ENCODE results near the gene GTF2IRD1.
"Not testable (repeated sequence)": the region's sequence is repeated elsewhere in the genome, so short reads cannot be mapped to it uniquely, and the experiment has no call there.

GTF2IRD1 gene

GRCh38 chr7:74522281-74522905, 68.7 kb downstream of the GTF2IRD1 start:
- H3K27me3 ChIP-seq (ENCODE audit: low read depth, low read length): no peaks in the 10 kb centered on the region
- peaks cover 3 to 49% of the 10 kb centered on the region in 2 donors for H3K36me3 ChIP-seq (ENCODE audit: control insufficient read depth in 1 of 2, insufficient read depth in 2 of 2, low read length in 2 of 2)
- no peak overlapping the region for H3K4me3 ChIP-seq (ENCODE audit: low read depth in 1 of 2, low read length in 2 of 2)
- peaks cover 0 to 3% of the 10 kb centered on the region in 2 donors for H3K4me1 ChIP-seq (ENCODE audit: control insufficient read depth in 1 of 2, insufficient read depth in 2 of 2, low read length in 2 of 2)
- no peaks in the 10 kb centered on the region for H3K9me3 ChIP-seq (ENCODE audit: control insufficient read depth in 1 of 2, low read length in 2 of 2)
- H3K27ac ChIP-seq (ENCODE audit: low read length): no peak overlapping the region

- Histone ChIP-seq H3K4me1 (ENCODE audit: control insufficient read depth in 1 of 2, insufficient read depth in 2 of 2, low read length in 2 of 2) (peaks cover 0 to 3% of the 10 kb centered on the region in 2 donors), H3K36me3 (ENCODE audit: control insufficient read depth in 1 of 2, insufficient read depth in 2 of 2, low read length in 2 of 2) (peaks cover 3 to 49% of the 10 kb centered on the region in 2 donors), H3K27me3 (ENCODE audit: low read depth, low read length) (no peaks in the 10 kb centered on the region), H3K4me3 (ENCODE audit: low read depth in 1 of 2, low read length in 2 of 2) (no peak overlapping the region), H3K27ac (ENCODE audit: low read length) (no peak overlapping the region), H3K9me3 (ENCODE audit: control insufficient read depth in 1 of 2, low read length in 2 of 2) (no peaks in the 10 kb centered on the region)
Measured at GRCh38 chr7:74523015-74523414, 69.3 kb downstream of the GTF2IRD1 start.

- H3K4me3 ChIP-seq (ENCODE audit: low read depth in 1 of 2, low read length in 2 of 2): no peak overlapping the region
- no peaks in the 10 kb centered on the region for H3K9me3 ChIP-seq (ENCODE audit: control insufficient read depth in 1 of 2, low read length in 2 of 2)
- peaks cover 2 to 37% of the 10 kb centered on the region in 2 donors for H3K36me3 ChIP-seq (ENCODE audit: control insufficient read depth in 1 of 2, insufficient read depth in 2 of 2, low read length in 2 of 2)
- H3K27ac ChIP-seq (ENCODE audit: low read length): no peak overlapping the region
- H3K27me3 ChIP-seq (ENCODE audit: low read depth, low read length): no peaks in the 10 kb centered on the region
- peaks cover 0 to 3% of the 10 kb centered on the region in 2 donors for H3K4me1 ChIP-seq (ENCODE audit: control insufficient read depth in 1 of 2, insufficient read depth in 2 of 2, low read length in 2 of 2)
Measured at GRCh38 chr7:74525140-74525539, 71.4 kb downstream of the GTF2IRD1 start.

- no peaks in the 10 kb centered on the region for H3K9me3 ChIP-seq (ENCODE audit: control insufficient read depth in 1 of 2, low read length in 2 of 2)
- no peaks in the 10 kb centered on the region for H3K27me3 ChIP-seq (ENCODE audit: low read depth, low read length)
- peaks cover 0 to 33% of the 10 kb centered on the region in 2 donors for H3K36me3 ChIP-seq (ENCODE audit: control insufficient read depth in 1 of 2, insufficient read depth in 2 of 2, low read length in 2 of 2)
- no peak overlapping the region for H3K4me3 ChIP-seq (ENCODE audit: low read depth in 1 of 2, low read length in 2 of 2)
- H3K27ac ChIP-seq (ENCODE audit: low read length): no peak overlapping the region
- peaks cover 0 to 3% of the 10 kb centered on the region in 2 donors for H3K4me1 ChIP-seq (ENCODE audit: control insufficient read depth in 1 of 2, insufficient read depth in 2 of 2, low read length in 2 of 2)
Measured at GRCh38 chr7:74525881-74526280, 72.2 kb downstream of the GTF2IRD1 start.

- peaks cover 0 to 24% of the 10 kb centered on the region in 2 donors for H3K36me3 ChIP-seq (ENCODE audit: control insufficient read depth in 1 of 2, insufficient read depth in 2 of 2, low read length in 2 of 2)
Measured at GRCh38 chr7:74526780-74527179, 73.1 kb downstream of the GTF2IRD1 start.

GRCh38 chr7:74527842-74528241, 74.1 kb downstream of the GTF2IRD1 start:
- Histone ChIP-seq H3K27ac (ENCODE audit: low read length) (no peak overlapping the region), H3K9me3 (ENCODE audit: control insufficient read depth in 1 of 2, low read length in 2 of 2) (no peaks in the 10 kb centered on the region), H3K36me3 (ENCODE audit: control insufficient read depth in 1 of 2, insufficient read depth in 2 of 2, low read length in 2 of 2) (peaks cover 0 to 16% of the 10 kb centered on the region in 2 donors), H3K27me3 (ENCODE audit: low read depth, low read length) (no peaks in the 10 kb centered on the region), H3K4me3 (ENCODE audit: low read depth in 1 of 2, low read length in 2 of 2) (no peak overlapping the region), H3K4me1 (ENCODE audit: control insufficient read depth in 1 of 2, insufficient read depth in 2 of 2, low read length in 2 of 2) (peaks cover 0 to 3% of the 10 kb centered on the region in 2 donors)

More at GRCh38 chr7:74526780-74527179, 73.1 kb downstream of the GTF2IRD1 start:
- Histone ChIP-seq H3K9me3 (ENCODE audit: control insufficient read depth in 1 of 2, low read length in 2 of 2) (no peaks in the 10 kb centered on the region), H3K4me3 (ENCODE audit: low read depth in 1 of 2, low read length in 2 of 2) (no peak overlapping the region), H3K4me1 (ENCODE audit: control insufficient read depth in 1 of 2, insufficient read depth in 2 of 2, low read length in 2 of 2) (peaks cover 0 to 3% of the 10 kb centered on the region in 2 donors), H3K27me3 (ENCODE audit: low read depth, low read length) (no peaks in the 10 kb centered on the region), H3K27ac (ENCODE audit: low read length) (no peak overlapping the region)

GRCh38 chr7:74528773-74529172, 75.1 kb downstream of the GTF2IRD1 start:
- peaks cover 0 to 20% of the 10 kb centered on the region in 2 donors for H3K36me3 ChIP-seq (ENCODE audit: control insufficient read depth in 1 of 2, insufficient read depth in 2 of 2, low read length in 2 of 2)
- H3K4me3 ChIP-seq (ENCODE audit: low read depth in 1 of 2, low read length in 2 of 2); H3K27ac ChIP-seq (ENCODE audit: low read length); H3K27me3 ChIP-seq (ENCODE audit: low read depth, low read length); H3K9me3 ChIP-seq (ENCODE audit: control insufficient read depth in 1 of 2, low read length in 2 of 2); H3K4me1 ChIP-seq (ENCODE audit: control insufficient read depth in 1 of 2, insufficient read depth in 2 of 2, low read length in 2 of 2): not testable (repeated sequence)

GRCh38 chr7:74535951-74536356, 82.2 kb downstream of the GTF2IRD1 start:
- Histone ChIP-seq H3K27me3 (ENCODE audit: low read depth, low read length) (no peaks in the 10 kb centered on the region), H3K4me1 (ENCODE audit: control insufficient read depth in 1 of 2, insufficient read depth in 2 of 2, low read length in 2 of 2) (no peaks in the 10 kb centered on the region), H3K36me3 (ENCODE audit: control insufficient read depth in 1 of 2, insufficient read depth in 2 of 2, low read length in 2 of 2) (peaks cover 0 to 34% of the 10 kb centered on the region in 2 donors), H3K27ac (ENCODE audit: low read length) (no peak overlapping the region), H3K4me3 (ENCODE audit: low read depth in 1 of 2, low read length in 2 of 2) (no peak overlapping the region), H3K9me3 (ENCODE audit: control insufficient read depth in 1 of 2, low read length in 2 of 2) (no peaks in the 10 kb centered on the region)

- not testable (repeated sequence) for H3K9me3 ChIP-seq (ENCODE audit: control insufficient read depth in 1 of 2, low read length in 2 of 2); H3K27me3 ChIP-seq (ENCODE audit: low read depth, low read length); H3K4me3 ChIP-seq (ENCODE audit: low read depth in 1 of 2, low read length in 2 of 2); H3K4me1 ChIP-seq (ENCODE audit: control insufficient read depth in 1 of 2, insufficient read depth in 2 of 2, low read length in 2 of 2); H3K27ac ChIP-seq (ENCODE audit: low read length)
- H3K36me3 ChIP-seq (ENCODE audit: control insufficient read depth in 1 of 2, insufficient read depth in 2 of 2, low read length in 2 of 2): peaks cover 0 to 35% of the 10 kb centered on the region in 2 donors
Measured at GRCh38 chr7:74541937-74542336, 88.2 kb downstream of the GTF2IRD1 start.

GRCh38 chr7:74542558-74543117, 88.9 kb downstream of the GTF2IRD1 start:
- H3K36me3 ChIP-seq (ENCODE audit: control insufficient read depth in 1 of 2, insufficient read depth in 2 of 2, low read length in 2 of 2): peaks cover 0 to 35% of the 10 kb centered on the region in 2 donors
- H3K4me3 ChIP-seq (ENCODE audit: low read depth in 1 of 2, low read length in 2 of 2): no peak overlapping the region
- no peaks in the 10 kb centered on the region for H3K27me3 ChIP-seq (ENCODE audit: low read depth, low read length)
- peaks cover 0 to 7% of the 10 kb centered on the region in 2 donors for H3K9me3 ChIP-seq (ENCODE audit: control insufficient read depth in 1 of 2, low read length in 2 of 2)
- H3K27ac ChIP-seq (ENCODE audit: low read length): no peak overlapping the region
- no peaks in the 10 kb centered on the region for H3K4me1 ChIP-seq (ENCODE audit: control insufficient read depth in 1 of 2, insufficient read depth in 2 of 2, low read length in 2 of 2)

- Histone ChIP-seq H3K27ac (ENCODE audit: low read length) (no peak overlapping the region), H3K27me3 (ENCODE audit: low read depth, low read length) (no peaks in the 10 kb centered on the region), H3K9me3 (ENCODE audit: control insufficient read depth in 1 of 2, low read length in 2 of 2) (peaks cover 0 to 7% of the 10 kb centered on the region in 2 donors), H3K4me1 (ENCODE audit: control insufficient read depth in 1 of 2, insufficient read depth in 2 of 2, low read length in 2 of 2) (no peaks in the 10 kb centered on the region), H3K36me3 (ENCODE audit: control insufficient read depth in 1 of 2, insufficient read depth in 2 of 2, low read length in 2 of 2) (peaks cover 0 to 20% of the 10 kb centered on the region in 2 donors), H3K4me3 (ENCODE audit: low read depth in 1 of 2, low read length in 2 of 2) (no peak overlapping the region)
Measured at GRCh38 chr7:74544706-74545469, 91.2 kb downstream of the GTF2IRD1 start.

All from muscle layer of duodenum (tissue), 2 donors.